Cerebellar cortex (tissue), 1 donor: ENCODE data around the gene ATP2B2.
"Not testable (repeated sequence)": the region's sequence is repeated elsewhere in the genome, so short reads cannot be mapped to it uniquely, and the experiment has no call there.

Source experiments
- DNase-seq: peaks from one replicate; pipeline ENCODE4 v3.0.0-alpha.2; 2015; ENCODE audit warnings: low spot score

ATP2B2 gene

GRCh38 chr3:10382892-10383849, 122.2 kb downstream of the ATP2B2 start:
- DNase-seq: no peak

- not testable (repeated sequence) for DNase-seq
These were observed 122.9 kb downstream of the ATP2B2 start for GRCh38 chr3:10382445-10382844.

GRCh38 chr3:10381336-10381735, 124.0 kb downstream of the ATP2B2 start:
- DNase-seq: peak; percentile 81

GRCh38 chr3:10380906-10381305, 124.5 kb downstream of the ATP2B2 start:
- DNase-seq: no peak

GRCh38 chr3:10379961-10380360, 125.4 kb downstream of the ATP2B2 start:
- DNase-seq: no peak

- DNase-seq: no peak
These were observed 126.2 kb downstream of the ATP2B2 start for GRCh38 chr3:10379161-10379560.

GRCh38 chr3:10378742-10379141, 126.6 kb downstream of the ATP2B2 start:
- no peak for DNase-seq

GRCh38 chr3:10378246-10378645, 127.1 kb downstream of the ATP2B2 start:
- no peak for DNase-seq

GRCh38 chr3:10377148-10377725, 128.1 kb downstream of the ATP2B2 start:
- DNase-seq: peak; percentile 89

- no peak for DNase-seq
These were observed 129.0 kb downstream of the ATP2B2 start for GRCh38 chr3:10376353-10376752.

- no peak for DNase-seq
These were observed 129.9 kb downstream of the ATP2B2 start for GRCh38 chr3:10375296-10376053.

GRCh38 chr3:10374311-10374710, 131.1 kb downstream of the ATP2B2 start:
- peak; percentile 64 for DNase-seq

- DNase-seq: no peak
These were observed 131.6 kb downstream of the ATP2B2 start for GRCh38 chr3:10373686-10374261.

- DNase-seq: no peak
These were observed 133.6 kb downstream of the ATP2B2 start for GRCh38 chr3:10371789-10372188.

- DNase-seq: no peak
These were observed 134.2 kb downstream of the ATP2B2 start for GRCh38 chr3:10371167-10371566.

- peak; percentile 57 for DNase-seq
These were observed 135.0 kb downstream of the ATP2B2 start for GRCh38 chr3:10370429-10370828.

- no peak for DNase-seq
These were observed 136.9 kb downstream of the ATP2B2 start for GRCh38 chr3:10368512-10368911.

GRCh38 chr3:10367506-10367905, 137.9 kb downstream of the ATP2B2 start:
- DNase-seq: no peak

- no peak for DNase-seq
These were observed 138.7 kb downstream of the ATP2B2 start for GRCh38 chr3:10366651-10367101.

GRCh38 chr3:10365791-10366190, 139.6 kb downstream of the ATP2B2 start:
- DNase-seq: no peak

GRCh38 chr3:10365316-10365715, 140.1 kb downstream of the ATP2B2 start:
- no peak for DNase-seq

- DNase-seq: no peak
These were observed 140.6 kb downstream of the ATP2B2 start for GRCh38 chr3:10364806-10365205.
